Smooth muscle cell (in vitro differentiated cells): Measurements from ENCODE around the gene ITGA11. TPM values are rescaled to one million over a fixed set of nuclear protein-coding genes. Genes with fewer than 3 reads are reported as not detected.

Experiments
- DNase-seq: peaks from one replicate; lab custom pipeline; 2025; ENCODE audit not compliant: unreplicated experiment; lab: John Stamatoyannopoulos, UW
- H2AFZ ChIP-seq: fragments of 200-600 bp; sonication (generic); 2 replicates; pipeline ENCODE4 v1.6.0; 2016; ENCODE audit warnings: antibody characterized with exemption, low read depth, mild to moderate bottlenecking
- H3F3A ChIP-seq: fragments of 200-600 bp; sonication (generic); 2 replicates; pipeline ENCODE4 v1.6.0; 2017; ENCODE audit warnings: antibody characterized with exemption, low read depth
- H3K27ac ChIP-seq: fragments of 200-600 bp; sonication (generic); 2 replicates; pipeline ENCODE4 v1.5.1; 2016; ENCODE audit warnings: low read depth, mild to moderate bottlenecking
- H3K27me3 ChIP-seq: fragments of 200-600 bp; sonication (generic); 2 replicates; pipeline ENCODE4 v1.6.1; 2016; ENCODE audit warnings: low read depth, mild to moderate bottlenecking
- H3K36me3 ChIP-seq: fragments of 200-600 bp; sonication (generic); 2 replicates; pipeline ENCODE4 v1.5.1; 2016; ENCODE audit warnings: low read depth
- H3K4me1 ChIP-seq: fragments of 200-600 bp; sonication (generic); 2 replicates; pipeline ENCODE4 v1.5.1; 2016; ENCODE audit warnings: low read depth
- H3K4me2 ChIP-seq: fragments of 200-600 bp; sonication (generic); 2 replicates; pipeline ENCODE4 v1.6.0; 2016; ENCODE audit warnings: mild to moderate bottlenecking
- H3K4me3 ChIP-seq: fragments of 200-600 bp; sonication (generic); 2 replicates; pipeline ENCODE4 v1.5.1; 2016; ENCODE audit warnings: mild to moderate bottlenecking
- H3K79me2 ChIP-seq: fragments of 200-600 bp; sonication (generic); 2 replicates; pipeline ENCODE4 v1.6.0; 2016; ENCODE audit warnings: low read depth, mild to moderate bottlenecking
- H3K9ac ChIP-seq: fragments of 200-600 bp; sonication (generic); 2 replicates; pipeline ENCODE4 v1.6.0; 2016; ENCODE audit warnings: low read depth
- H3K9me3 ChIP-seq: fragments of 200-600 bp; sonication (generic); replicated peaks from 2 replicates; pipeline ENCODE4 v1.5.1; 2016; ENCODE audit warnings: low read depth
- H4K20me1 ChIP-seq: fragments of 200-600 bp; sonication (generic); 2 replicates; pipeline ENCODE4 v1.6.0; 2016; ENCODE audit warnings: low read depth
- WGBS: methylation state at CpG from one replicate; pipeline ENCODE4 v1.1.7; 2016; ENCODE audit warnings: low lambda C conversion rate; 5-methylcytosine and 5-hydroxymethylcytosine counted together
- polyA plus RNA-seq: library from polyadenylated mRNA; unstranded; fragments of >200 nt; fragmentation: Nextera tagmentation; extraction: Ambion mirVana; gene quantifications from 2 replicates; pipeline ENCODE4 v1.2.1, GENCODE V29; 2016
- total RNA-seq: library from RNA; depleted of rRNA; stranded (reverse); fragments of >200 nt; gene quantifications from 2 replicates; pipeline ENCODE4 v1.2.3, GENCODE V29; 2014
- TF ChIP-seq, protein P1 (sequence below): fragments of 200-600 bp; sonication (generic); IDR thresholded peaks from 2 replicates; pipeline ENCODE4 v1.5.1; 2017; ENCODE audit warnings: borderline replicate concordance, mild to moderate bottlenecking, antibody characterized with exemption; ENCODE audit not compliant: insufficient read depth, poor library complexity, severe bottlenecking

The ITGA11 gene
- total and polyA plus RNA-seq, 2 experiments from 2014 or later, result 87.8 to 133 TPM

DNA sequence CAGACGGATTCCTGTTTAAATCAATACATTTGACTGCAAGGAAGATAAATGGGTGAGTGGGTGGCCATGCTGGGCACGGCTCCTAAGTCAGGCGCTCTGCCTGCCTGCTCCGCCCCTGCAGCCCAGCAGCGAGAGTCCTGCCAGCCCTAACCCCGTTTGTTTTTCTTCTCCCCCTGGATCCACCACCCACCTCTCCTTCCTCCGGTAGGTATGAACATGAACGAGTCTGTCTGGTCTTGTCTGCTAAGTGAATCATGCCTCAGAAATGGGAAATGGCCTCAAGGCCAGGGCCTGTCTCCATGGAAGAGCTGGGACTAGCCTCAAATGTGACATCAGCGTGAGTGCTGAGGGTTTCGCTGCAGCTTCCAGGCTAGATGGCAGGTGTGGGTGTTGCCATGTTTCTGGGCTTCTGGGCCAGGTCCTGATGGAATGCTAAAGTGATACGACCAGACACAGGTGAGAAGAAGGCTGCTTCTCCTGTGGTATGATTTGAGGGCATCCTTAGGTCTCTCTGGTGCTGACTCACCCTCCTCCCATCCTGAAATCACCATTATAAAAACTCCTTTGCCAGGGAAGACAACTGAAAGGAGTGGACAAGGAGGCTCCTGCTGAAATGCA is 160.0 kb downstream of the ITGA11 start:
- H3K4me3 ChIP-seq, result peak overlapping the region; percentile 5
- peaks cover 22% of the 10 kb centered on the region for H3K4me1 ChIP-seq
- no peaks in the 10 kb centered on the region for H3K9me3 ChIP-seq
- no peak overlapping the region for H2AFZ ChIP-seq
- peak overlapping the region; percentile 75 for H3K4me2 ChIP-seq
- no peaks in the 10 kb centered on the region for H4K20me1 ChIP-seq
- no peaks in the 10 kb centered on the region for H3K36me3 ChIP-seq
- H3K27me3 ChIP-seq, result no peaks in the 10 kb centered on the region
- DNase-seq, result no peak
- H3K79me2 ChIP-seq, result no peaks in the 10 kb centered on the region
- 5% methylated on average over 11 of the region's 11 CpGs for WGBS
- H3K27ac ChIP-seq, result peak overlapping the region; percentile 95
- peaks cover 32% of the 10 kb centered on the region for H3F3A ChIP-seq
- TF ChIP-seq, protein P1, sequence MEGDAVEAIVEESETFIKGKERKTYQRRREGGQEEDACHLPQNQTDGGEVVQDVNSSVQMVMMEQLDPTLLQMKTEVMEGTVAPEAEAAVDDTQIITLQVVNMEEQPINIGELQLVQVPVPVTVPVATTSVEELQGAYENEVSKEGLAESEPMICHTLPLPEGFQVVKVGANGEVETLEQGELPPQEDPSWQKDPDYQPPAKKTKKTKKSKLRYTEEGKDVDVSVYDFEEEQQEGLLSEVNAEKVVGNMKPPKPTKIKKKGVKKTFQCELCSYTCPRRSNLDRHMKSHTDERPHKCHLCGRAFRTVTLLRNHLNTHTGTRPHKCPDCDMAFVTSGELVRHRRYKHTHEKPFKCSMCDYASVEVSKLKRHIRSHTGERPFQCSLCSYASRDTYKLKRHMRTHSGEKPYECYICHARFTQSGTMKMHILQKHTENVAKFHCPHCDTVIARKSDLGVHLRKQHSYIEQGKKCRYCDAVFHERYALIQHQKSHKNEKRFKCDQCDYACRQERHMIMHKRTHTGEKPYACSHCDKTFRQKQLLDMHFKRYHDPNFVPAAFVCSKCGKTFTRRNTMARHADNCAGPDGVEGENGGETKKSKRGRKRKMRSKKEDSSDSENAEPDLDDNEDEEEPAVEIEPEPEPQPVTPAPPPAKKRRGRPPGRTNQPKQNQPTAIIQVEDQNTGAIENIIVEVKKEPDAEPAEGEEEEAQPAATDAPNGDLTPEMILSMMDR, result no peak
- peak overlapping the region; percentile 45 for H3K9ac ChIP-seq

DNA sequence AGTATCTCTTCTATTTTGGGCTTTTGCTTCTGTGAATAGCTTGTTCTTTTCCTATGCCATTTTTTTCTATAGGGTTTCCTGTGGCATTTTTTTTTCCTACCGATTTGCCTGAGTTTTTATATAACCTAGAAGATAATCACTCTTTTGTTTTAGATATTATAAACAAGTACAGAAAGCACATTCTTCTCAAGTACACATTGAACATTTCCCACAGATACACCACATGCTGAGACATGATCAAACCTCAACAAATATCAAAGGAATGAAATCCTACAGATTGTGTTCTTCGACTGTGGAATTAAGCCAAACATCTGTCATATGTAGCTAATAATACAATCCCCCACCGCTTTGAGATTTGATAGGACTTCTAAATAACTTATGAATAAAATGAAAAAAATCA is 163.6 kb downstream of the ITGA11 start:
- DNase-seq, result no peak
- Histone ChIP-seq H3K9ac (no peak overlapping the region), H4K20me1 (no peaks in the 10 kb centered on the region), H3F3A (peaks cover 20% of the 10 kb centered on the region), H3K4me2 (no peak overlapping the region), H2AFZ (no peak overlapping the region), H3K79me2 (no peaks in the 10 kb centered on the region), H3K9me3 (no peaks in the 10 kb centered on the region), H3K27ac (no peak overlapping the region), H3K27me3 (no peaks in the 10 kb centered on the region), H3K4me3 (no peak overlapping the region), H3K36me3 (no peaks in the 10 kb centered on the region), H3K4me1 (peaks cover 16% of the 10 kb centered on the region)
- TF ChIP-seq, protein P1, result no peak
- 58% methylated on average over 3 of the region's 3 CpGs for WGBS

DNA sequence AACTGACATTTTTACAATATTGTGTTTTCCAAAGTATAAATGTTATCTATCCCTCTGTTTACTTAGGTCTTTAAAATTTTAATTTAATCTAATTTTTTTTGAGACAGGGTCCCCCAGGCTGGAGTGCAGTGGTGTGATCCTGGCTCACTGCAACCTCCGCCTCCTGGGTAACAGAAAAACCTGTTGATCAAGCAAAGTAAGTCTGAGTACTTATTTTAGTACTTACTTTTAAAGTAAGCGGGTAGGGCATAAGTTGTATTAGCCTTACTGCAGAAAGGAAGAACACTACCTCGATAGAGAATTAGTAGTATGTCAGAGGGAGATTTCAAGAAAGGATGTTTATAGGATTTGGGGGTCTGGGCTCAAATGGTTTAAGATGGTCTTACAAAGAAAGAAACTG is 166.3 kb downstream of the ITGA11 start:
- no peak for DNase-seq
- TF ChIP-seq, protein P1, result no peak
- no peaks in the 10 kb centered on the region for H4K20me1 ChIP-seq
- no peak overlapping the region for H2AFZ ChIP-seq
- H3K4me1 ChIP-seq, result no peaks in the 10 kb centered on the region
- H3K4me2 ChIP-seq, result no peak overlapping the region
- 72% methylated on average over 3 of the region's 3 CpGs for WGBS
- H3K79me2 ChIP-seq, result no peaks in the 10 kb centered on the region
- H3K36me3 ChIP-seq, result no peaks in the 10 kb centered on the region
- no peaks in the 10 kb centered on the region for H3F3A ChIP-seq
- no peak overlapping the region for H3K9ac ChIP-seq
- no peaks in the 10 kb centered on the region for H3K27me3 ChIP-seq
- H3K9me3 ChIP-seq, result no peaks in the 10 kb centered on the region
- no peak overlapping the region for H3K27ac ChIP-seq
- no peak overlapping the region for H3K4me3 ChIP-seq

DNA sequence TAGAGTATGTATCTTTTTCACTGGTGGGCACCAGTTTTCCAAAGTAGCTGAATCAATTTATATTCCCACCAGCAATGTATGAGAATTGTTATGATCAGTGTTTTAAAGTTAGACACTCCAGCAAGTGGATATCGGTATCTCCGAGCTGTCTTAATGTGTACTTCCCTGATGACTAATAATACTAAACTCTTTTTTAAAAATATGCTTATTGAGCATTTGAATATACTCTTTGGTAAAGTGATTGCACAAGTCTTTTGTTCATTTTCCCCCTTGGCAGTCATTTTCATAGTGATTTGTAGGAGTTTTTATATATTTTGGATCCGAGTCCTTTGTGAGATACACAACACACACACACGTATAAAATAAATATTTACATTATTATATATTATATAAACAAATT is 166.9 kb downstream of the ITGA11 start:
- H3K27ac ChIP-seq, result no peak overlapping the region
- H3K9ac ChIP-seq, result no peak overlapping the region
- H3K4me3 ChIP-seq, result no peak overlapping the region
- H4K20me1 ChIP-seq, result no peaks in the 10 kb centered on the region
- no peaks in the 10 kb centered on the region for H3K9me3 ChIP-seq
- DNase-seq, result no peak
- no peak overlapping the region for H2AFZ ChIP-seq
- TF ChIP-seq, protein P1, result no peak
- H3K4me2 ChIP-seq, result no peak overlapping the region
- no peaks in the 10 kb centered on the region for H3K79me2 ChIP-seq
- no peaks in the 10 kb centered on the region for H3K36me3 ChIP-seq
- H3K4me1 ChIP-seq, result no peaks in the 10 kb centered on the region
- no peaks in the 10 kb centered on the region for H3K27me3 ChIP-seq
- 93% methylated on average over 4 of the region's 4 CpGs for WGBS
- no peaks in the 10 kb centered on the region for H3F3A ChIP-seq
